Measurements from ENCODE around the gene HNF1A.

- TF ChIP-seq CTCF (optimal IDR thresholded peaks at IDR 0.05 in 1 of 3, IDR thresholded peaks at IDR 0.05 in 1 of 3, conservative IDR thresholded peaks at IDR 0.05 in 1 of 3; ENCODE audit: extremely low read depth in 1 of 3, insufficient read depth in 2 of 3, low read length in 3 of 3) (no peak), EZH2 (IDR thresholded peaks at IDR 0.05; ENCODE audit: low read length) (no peak)
Observed at GRCh38 chr12:120943482-120943881, 34.9 kb upstream of the HNF1A start.
